AG09309 (cell line): Measurements from ENCODE around the gene GARNL3.

Source experiments
- DNase-seq: peaks from one replicate; pipeline ENCODE4 v3.0.0-alpha.2; 2010; ENCODE audit warnings: low read depth
- H3K4me3 ChIP-seq: 2 replicates; pipeline ENCODE4 v1.5.1; 2011; ENCODE audit warnings: mild to moderate bottlenecking, low read depth, low read length, moderate library complexity; ENCODE audit not compliant: control insufficient read depth
- TF ChIP-seq, protein P1 (sequence below): IDR thresholded peaks from 2 replicates; pipeline ENCODE4 v1.5.1; 2011; ENCODE audit warnings: mild to moderate bottlenecking, low read depth, low read length, inconsistent platforms; ENCODE audit not compliant: insufficient read depth, control insufficient read depth; ENCODE audit errors: missing control alignments

Gene GARNL3

DNA sequence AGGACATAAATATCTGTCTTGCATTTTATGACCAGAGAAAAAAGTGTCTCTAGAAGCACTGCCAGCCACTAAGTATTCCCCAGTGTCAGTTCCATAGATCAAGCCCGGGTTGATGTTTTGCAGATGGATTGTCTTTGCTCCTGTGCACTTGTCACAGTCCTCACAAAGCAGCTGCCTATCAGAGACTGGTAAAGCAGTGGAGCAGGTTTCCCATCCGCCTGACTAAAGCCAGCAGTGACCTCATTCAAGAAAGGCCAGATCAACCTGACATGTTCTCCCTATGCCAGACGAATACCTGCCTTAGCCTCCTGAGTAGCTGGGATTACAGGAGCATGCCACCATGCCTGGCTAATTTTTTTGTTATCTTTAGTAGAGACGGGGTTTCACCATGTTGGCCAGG is 26.8 kb upstream of the GARNL3 start:
- DNase-seq = no peak
- TF ChIP-seq, protein P1, sequence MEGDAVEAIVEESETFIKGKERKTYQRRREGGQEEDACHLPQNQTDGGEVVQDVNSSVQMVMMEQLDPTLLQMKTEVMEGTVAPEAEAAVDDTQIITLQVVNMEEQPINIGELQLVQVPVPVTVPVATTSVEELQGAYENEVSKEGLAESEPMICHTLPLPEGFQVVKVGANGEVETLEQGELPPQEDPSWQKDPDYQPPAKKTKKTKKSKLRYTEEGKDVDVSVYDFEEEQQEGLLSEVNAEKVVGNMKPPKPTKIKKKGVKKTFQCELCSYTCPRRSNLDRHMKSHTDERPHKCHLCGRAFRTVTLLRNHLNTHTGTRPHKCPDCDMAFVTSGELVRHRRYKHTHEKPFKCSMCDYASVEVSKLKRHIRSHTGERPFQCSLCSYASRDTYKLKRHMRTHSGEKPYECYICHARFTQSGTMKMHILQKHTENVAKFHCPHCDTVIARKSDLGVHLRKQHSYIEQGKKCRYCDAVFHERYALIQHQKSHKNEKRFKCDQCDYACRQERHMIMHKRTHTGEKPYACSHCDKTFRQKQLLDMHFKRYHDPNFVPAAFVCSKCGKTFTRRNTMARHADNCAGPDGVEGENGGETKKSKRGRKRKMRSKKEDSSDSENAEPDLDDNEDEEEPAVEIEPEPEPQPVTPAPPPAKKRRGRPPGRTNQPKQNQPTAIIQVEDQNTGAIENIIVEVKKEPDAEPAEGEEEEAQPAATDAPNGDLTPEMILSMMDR = no peak
- no peak overlapping the region for H3K4me3 ChIP-seq

DNA sequence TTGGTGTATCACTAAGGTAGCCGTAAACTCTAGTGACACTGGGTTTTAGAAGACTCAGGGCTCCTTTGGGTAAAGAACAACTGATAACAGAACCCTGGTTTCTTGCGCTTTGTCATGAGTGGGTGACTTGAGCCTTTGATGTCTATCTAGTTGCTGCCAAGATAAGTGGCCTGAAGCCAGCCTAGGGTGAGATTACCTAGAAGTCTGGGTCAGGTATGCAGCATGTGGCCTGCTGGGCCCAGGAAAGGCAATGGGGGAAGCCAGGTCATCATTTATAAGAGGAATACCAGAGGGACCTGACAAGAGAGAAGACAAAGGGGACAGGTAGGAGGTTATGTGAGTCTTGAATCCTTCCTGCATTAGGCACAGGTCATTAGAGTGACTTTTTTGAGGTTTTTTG is 23.2 kb upstream of the GARNL3 start:
- TF ChIP-seq, protein P1 = no peak
- H3K4me3 ChIP-seq = no peak overlapping the region
- DNase-seq = no peak

DNA sequence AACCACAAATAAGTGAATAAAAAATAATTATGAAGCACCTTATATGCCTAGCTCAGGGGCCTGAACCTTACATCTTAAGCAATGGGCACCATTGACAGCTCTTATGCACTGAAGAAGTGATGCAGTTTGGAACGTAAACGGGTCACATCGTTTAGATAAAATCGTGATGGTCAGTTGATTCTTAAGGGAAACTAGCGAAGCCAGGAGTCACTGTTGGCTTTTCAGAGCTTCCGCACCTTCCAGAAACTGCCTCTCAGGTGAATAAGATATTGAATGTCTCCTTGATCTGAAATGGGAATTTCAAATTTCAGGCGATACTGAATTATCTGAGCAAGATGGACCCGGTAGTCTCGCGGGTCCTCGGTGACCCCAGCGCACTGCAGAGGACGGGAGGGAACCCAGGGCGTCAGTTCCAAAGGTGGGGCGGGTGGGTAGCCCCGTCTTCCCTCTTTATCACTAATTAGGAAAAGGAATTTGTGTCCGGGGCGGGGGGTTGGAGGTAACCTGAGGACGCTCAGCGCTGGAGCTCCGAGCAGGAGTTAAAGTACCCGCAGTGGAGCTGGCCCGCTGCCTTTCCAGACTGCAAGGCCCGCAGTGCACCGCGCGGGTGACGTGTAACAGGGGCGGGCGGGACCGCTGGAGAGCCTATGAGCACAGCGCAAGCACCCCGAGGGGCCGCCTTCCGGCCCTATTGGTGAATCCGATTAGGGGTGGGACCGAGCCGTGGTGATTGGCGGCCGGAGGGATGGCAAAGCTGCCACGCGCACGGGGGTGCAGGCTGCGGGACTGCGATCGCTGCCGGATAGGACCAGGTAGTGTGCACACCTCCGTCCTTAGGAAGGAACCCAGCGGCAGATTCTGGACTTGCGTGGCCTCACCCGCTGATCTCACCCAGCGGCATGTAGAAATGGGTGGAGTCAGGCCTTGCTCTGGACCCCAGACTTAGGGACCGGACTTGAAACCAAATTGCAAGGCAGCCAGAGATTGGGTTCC is 19.7 kb upstream of the GARNL3 start:
- TF ChIP-seq, protein P1 = no peak
- H3K4me3 ChIP-seq = peak overlapping the region; percentile 75

DNA sequence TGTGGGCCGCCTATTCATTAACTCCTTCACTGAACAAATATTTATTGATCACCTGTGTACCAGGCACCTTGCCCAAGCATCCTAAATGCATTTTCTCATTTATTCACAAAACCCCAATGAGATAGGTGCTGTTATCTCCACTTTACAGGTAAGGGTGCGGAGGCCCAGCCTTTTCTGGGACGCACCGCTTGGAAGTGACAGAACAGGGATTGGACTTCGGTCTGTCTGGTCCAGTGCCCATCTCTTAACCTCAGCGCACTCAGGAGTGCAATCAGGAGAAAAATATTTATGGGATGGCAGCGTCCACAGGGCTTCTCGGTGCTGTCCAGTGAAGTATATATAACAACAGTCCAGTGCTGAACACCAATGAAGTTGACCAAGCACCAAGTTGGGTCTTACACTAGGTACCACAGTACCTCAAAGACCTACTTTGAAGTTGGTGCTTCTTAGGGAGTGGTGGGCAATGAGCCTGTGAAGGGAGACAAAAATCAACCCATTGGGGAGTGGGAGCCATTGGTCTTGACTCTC is 18.9 kb upstream of the GARNL3 start:
- TF ChIP-seq, protein P1 = no peak
- DNase-seq = no peak
- H3K4me3 ChIP-seq = peak overlapping the region; percentile 75

More for the DNA sequence above, 19.7 kb upstream of the GARNL3 start:
- peak; percentile 48 for DNase-seq

DNA sequence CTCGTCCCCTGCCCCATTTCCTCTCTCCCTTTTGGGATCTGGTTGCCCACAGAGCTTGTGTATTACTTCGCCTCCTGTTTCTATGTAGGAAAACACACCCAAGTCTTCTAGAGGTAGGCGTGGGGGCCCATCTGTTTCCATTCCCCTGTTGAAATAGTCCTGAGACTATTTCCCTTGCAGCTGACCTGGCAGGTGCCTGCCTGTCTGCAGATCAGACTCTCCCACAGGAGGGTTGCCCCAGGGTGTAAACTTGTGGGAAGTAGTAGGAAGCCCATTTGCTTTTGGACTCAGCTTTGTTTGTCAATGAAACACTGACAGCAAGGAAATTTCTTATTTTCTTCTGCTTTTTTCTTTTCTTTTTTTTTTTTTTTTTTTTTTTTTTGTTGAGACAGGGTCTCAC is 16.3 kb upstream of the GARNL3 start:
- TF ChIP-seq, protein P1 = no peak
- H3K4me3 ChIP-seq = no peak overlapping the region
- DNase-seq = no peak

DNA sequence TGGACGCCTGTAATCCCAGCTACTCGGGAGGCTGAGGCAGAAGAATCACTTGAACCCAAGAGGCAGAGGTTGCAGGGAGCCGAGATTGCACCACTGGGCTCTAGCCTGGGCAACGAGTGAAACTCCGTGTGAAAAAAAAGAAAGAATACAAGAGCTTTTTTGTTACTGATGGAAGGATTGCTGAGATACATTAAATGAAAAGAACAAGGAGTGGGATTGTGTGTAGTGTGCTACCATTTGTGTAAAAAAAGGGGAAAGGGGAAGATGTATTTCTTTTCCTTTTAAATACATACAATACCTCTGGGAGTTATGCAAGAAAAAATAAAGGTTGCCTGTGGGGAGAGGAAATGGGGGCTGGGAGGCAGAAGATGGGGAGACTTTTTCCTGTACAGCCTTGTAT is 14.7 kb upstream of the GARNL3 start:
- DNase-seq = no peak
- H3K4me3 ChIP-seq = no peak overlapping the region
- TF ChIP-seq, protein P1 = no peak
